WTC11 (cell line): ENCODE data around the gene ADD1. TPM values are rescaled to one million over a fixed set of nuclear protein-coding genes. Genes with fewer than 3 reads are reported as not detected.

Experiments used
- AR ChIP-seq: fragments of 250-450 bp; sonication (Bioruptor Pico); IDR thresholded peaks from 2 replicates; pipeline ENCODE4 v1.9.0; 2021; ENCODE audit warnings: mild to moderate bottlenecking
- ATF3 ChIP-seq: sonication (generic); formaldehyde crosslinking; conservative IDR thresholded peaks from 2 replicates; pipeline ENCODE4 v1.8.1; 2022; ENCODE audit warnings: mild to moderate bottlenecking, missing genetic modification reagents
- CREB1 ChIP-seq: sonication (generic); formaldehyde crosslinking; IDR thresholded peaks from 2 replicates; pipeline ENCODE4 v1.8.0; 2023; ENCODE audit warnings: mild to moderate bottlenecking, missing genetic modification reagents
- CREM ChIP-seq: sonication (generic); formaldehyde crosslinking; IDR thresholded peaks from 2 replicates; pipeline ENCODE4 v1.8.1; 2022; ENCODE audit warnings: mild to moderate bottlenecking, missing genetic modification reagents, moderate library complexity
- FOXP1 ChIP-seq: sonication (generic); formaldehyde crosslinking; IDR thresholded peaks from 2 replicates; pipeline ENCODE4 v1.8.0; 2022; ENCODE audit warnings: missing genetic modification reagents, mild to moderate bottlenecking, moderate library complexity, borderline replicate concordance
- FOXP4 ChIP-seq: sonication (generic); formaldehyde crosslinking; IDR thresholded peaks from 2 replicates; pipeline ENCODE4 v1.8.0; 2022; ENCODE audit warnings: mild to moderate bottlenecking, missing genetic modification reagents
- GABPB1 ChIP-seq: sonication (generic); formaldehyde crosslinking; IDR thresholded peaks from 2 replicates; pipeline ENCODE4 v1.8.1; 2023; ENCODE audit warnings: mild to moderate bottlenecking, missing genetic modification reagents
- GTF2I ChIP-seq: fragments of 250-450 bp; sonication (Bioruptor Pico); conservative IDR thresholded peaks from 2 replicates; pipeline ENCODE4 v1.4.0; 2021; ENCODE audit warnings: mild to moderate bottlenecking
- HMGXB4 ChIP-seq: sonication (generic); formaldehyde crosslinking; IDR thresholded peaks from 2 replicates; pipeline ENCODE4 v1.8.1; 2023; ENCODE audit warnings: mild to moderate bottlenecking, moderate library complexity, missing genetic modification reagents
- MXD4 ChIP-seq: fragments of 250-450 bp; sonication (Bioruptor Pico); IDR thresholded peaks from 2 replicates; pipeline ENCODE4 v1.8.0; 2021; ENCODE audit warnings: mild to moderate bottlenecking, moderate library complexity, borderline replicate concordance
- NFATC4 ChIP-seq: fragments of 250-450 bp; sonication (Bioruptor Pico); IDR thresholded peaks from 2 replicates; pipeline ENCODE4 v1.9.0; 2021; ENCODE audit warnings: mild to moderate bottlenecking
- NFE2L1 ChIP-seq: sonication (generic); formaldehyde crosslinking; IDR thresholded peaks from 2 replicates; pipeline ENCODE4 v1.8.1; 2023; ENCODE audit warnings: missing genetic modification reagents
- NR1H2 ChIP-seq: sonication (generic); formaldehyde crosslinking; IDR thresholded peaks from 2 replicates; pipeline ENCODE4 v1.9.0; 2021; ENCODE audit warnings: mild to moderate bottlenecking, moderate library complexity, missing genetic modification reagents
- NR2C2 ChIP-seq: sonication (generic); formaldehyde crosslinking; IDR thresholded peaks from 2 replicates; pipeline ENCODE4 v1.8.0; 2022; ENCODE audit warnings: mild to moderate bottlenecking, missing genetic modification reagents
- OVOL2 ChIP-seq: fragments of 250-450 bp; sonication (Bioruptor Pico); IDR thresholded peaks from 2 replicates; pipeline ENCODE4 v1.9.0; 2021; ENCODE audit warnings: mild to moderate bottlenecking, borderline replicate concordance
- PRDM15 ChIP-seq: sonication (generic); formaldehyde crosslinking; IDR thresholded peaks from 2 replicates; pipeline ENCODE4 v1.8.0; 2022; ENCODE audit warnings: missing genetic modification reagents
- RORB ChIP-seq: fragments of 250-450 bp; sonication (Bioruptor Pico); IDR thresholded peaks from 2 replicates; pipeline ENCODE4 v1.9.0; 2021; ENCODE audit warnings: mild to moderate bottlenecking
- TCF7 ChIP-seq: sonication (generic); formaldehyde crosslinking; IDR thresholded peaks from 2 replicates; pipeline ENCODE4 v1.8.0; 2022; ENCODE audit warnings: mild to moderate bottlenecking, low read depth, missing genetic modification reagents, moderate library complexity
- USF1 ChIP-seq: sonication (generic); formaldehyde crosslinking; IDR thresholded peaks from 2 replicates; pipeline ENCODE4 v1.8.0; 2022; ENCODE audit warnings: mild to moderate bottlenecking, missing genetic modification reagents
- ZBTB43 ChIP-seq: sonication (generic); formaldehyde crosslinking; IDR thresholded peaks from 2 replicates; pipeline ENCODE4 v1.8.1; 2023; ENCODE audit warnings: mild to moderate bottlenecking, missing genetic modification reagents
- ZMAT4 ChIP-seq: fragments of 250-450 bp; sonication (Bioruptor Pico); IDR thresholded peaks from 2 replicates; pipeline ENCODE4 v1.9.0; 2021; ENCODE audit warnings: mild to moderate bottlenecking
- ZNF317 ChIP-seq: sonication (generic); formaldehyde crosslinking; IDR thresholded peaks from 2 replicates; pipeline ENCODE4 v1.8.1; 2023; ENCODE audit warnings: low read depth, mild to moderate bottlenecking, moderate library complexity, missing genetic modification reagents, borderline replicate concordance
- ZNF671 ChIP-seq: fragments of 250-450 bp; sonication (Bioruptor Pico); IDR thresholded peaks from 2 replicates; pipeline ENCODE4 v1.8.0; 2021; ENCODE audit warnings: mild to moderate bottlenecking
- ZSCAN18 ChIP-seq: fragments of 250-450 bp; sonication (Bioruptor Pico); IDR thresholded peaks from 2 replicates; pipeline ENCODE4 v2.1.2; 2022; ENCODE audit warnings: mild to moderate bottlenecking, moderate library complexity
- total RNA-seq: library from RNA; stranded (reverse); gene quantifications from 3 replicates; pipeline ENCODE4 v1.2.3, GENCODE V29; 2021

Gene ADD1
- total RNA-seq, 1 experiment from 2014 or later: 178 TPM

- TF ChIP-seq NR1H2 (CRISPR knock-in tag) (no peak), CREM (peak; percentile 93; the same call in 1 of the 2 replicates), FOXP4 (0 out of 2 replicates have a peak, but pooled peaks have one; percentile 23), ZBTB43 (no peak), TCF7 (CRISPR knock-in tag) (no peak; the same call in 1 of the 2 replicates), USF1 (CRISPR knock-in tag) (peak; percentile 69), MXD4 (no peak), ATF3 (CRISPR knock-in tag) (no peak), GTF2I (CRISPR knock-in tag) (no peak), NFATC4 (CRISPR knock-in tag) (no peak), ZMAT4 (CRISPR knock-in tag) (no peak), ZNF671 (no peak; the same call in 1 of the 2 replicates), RORB (CRISPR knock-in tag) (no peak), ZNF317 (CRISPR knock-in tag) (no peak), AR (CRISPR knock-in tag) (no peak), HMGXB4 (CRISPR knock-in tag) (no peak), OVOL2 (CRISPR knock-in tag) (no peak), ZSCAN18 (CRISPR knock-in tag) (no peak), CREB1 (peak; percentile 84), FOXP1 (CRISPR knock-in tag) (peak; percentile 90), NR2C2 (peak; percentile 23; the same call in 1 of the 2 replicates), PRDM15 (CRISPR knock-in tag) (no peak), GABPB1 (CRISPR knock-in tag) (peak; percentile 74), NFE2L1 (CRISPR knock-in tag) (no peak; the same call in 1 of the 2 replicates)
Measured at GRCh38 chr4:2934813-2935761, 91.4 kb downstream of the ADD1 start (continued).
